GM12892 (cell line): Measurements from ENCODE around the gene AP3S2.

ENCODE experiments used
- POLR2A ChIP-seq: IDR thresholded peaks from 2 replicates; pipeline ENCODE4 v1.6.1; 2011; ENCODE audit warnings: low read depth, low read length, control low read depth
- POLR2AphosphoS5 ChIP-seq: IDR thresholded peaks from 2 replicates; pipeline ENCODE4 v1.6.1; 2011; ENCODE audit warnings: low read depth, low read length, control low read depth

- TF ChIP-seq POLR2AphosphoS5 = no peak
- no peak for TF ChIP-seq POLR2A
Observed at GRCh38 chr15:89815769-89816168, 78.0 kb downstream of the AP3S2 start.
